Measurements from ENCODE around the gene SDCBP2.

- TF ChIP-seq CTCF (IDR thresholded peaks at IDR 0.05), result no peak
- no peak for TF ChIP-seq POLR2AphosphoS5 (IDR thresholded peaks at IDR 0.05)
- TF ChIP-seq POLR2A (IDR thresholded peaks at IDR 0.05), result no peak
Observed at GRCh38 chr20:1353956-1354355, 25.0 kb upstream of the SDCBP2 start.
